Choroid plexus epithelial cell (primary cell): ENCODE data around the gene SLC35F1.

Experiments
- DNase-seq: peaks from one replicate; pipeline ENCODE4 v3.0.0-alpha.2; 2010; ENCODE audit warnings: low read depth
- H3K4me3 ChIP-seq: 2 replicates; pipeline ENCODE4 v1.5.1; 2011; ENCODE audit warnings: low read depth, mild to moderate bottlenecking, control low read depth, low read length, moderate library complexity
- TF ChIP-seq, protein P1 (sequence below): conservative IDR thresholded peaks from 2 replicates; pipeline ENCODE4 v1.5.1; 2011; ENCODE audit warnings: low read depth, mild to moderate bottlenecking, control low read depth, inconsistent platforms, low read length, moderate library complexity

SLC35F1 gene

DNA sequence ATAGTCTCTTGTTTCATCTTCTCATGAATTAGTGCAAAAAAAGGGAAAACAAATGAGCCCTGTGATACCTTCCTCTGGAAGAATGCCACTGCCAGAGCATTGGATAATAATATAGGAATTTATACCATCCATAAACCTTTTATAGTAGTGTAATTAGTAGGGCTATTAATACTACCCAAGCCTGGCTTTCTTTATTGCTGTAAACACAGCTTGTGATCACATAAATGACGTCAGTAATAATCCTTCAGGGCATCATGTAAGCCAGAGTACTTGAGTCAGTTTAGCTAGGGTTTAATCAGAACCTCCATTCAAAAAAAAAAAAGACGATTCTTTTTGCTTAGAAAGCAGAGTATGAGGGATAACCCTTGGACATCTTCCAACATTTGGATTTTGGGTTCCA is 264.8 kb downstream of the SLC35F1 start:
- TF ChIP-seq, protein P1, sequence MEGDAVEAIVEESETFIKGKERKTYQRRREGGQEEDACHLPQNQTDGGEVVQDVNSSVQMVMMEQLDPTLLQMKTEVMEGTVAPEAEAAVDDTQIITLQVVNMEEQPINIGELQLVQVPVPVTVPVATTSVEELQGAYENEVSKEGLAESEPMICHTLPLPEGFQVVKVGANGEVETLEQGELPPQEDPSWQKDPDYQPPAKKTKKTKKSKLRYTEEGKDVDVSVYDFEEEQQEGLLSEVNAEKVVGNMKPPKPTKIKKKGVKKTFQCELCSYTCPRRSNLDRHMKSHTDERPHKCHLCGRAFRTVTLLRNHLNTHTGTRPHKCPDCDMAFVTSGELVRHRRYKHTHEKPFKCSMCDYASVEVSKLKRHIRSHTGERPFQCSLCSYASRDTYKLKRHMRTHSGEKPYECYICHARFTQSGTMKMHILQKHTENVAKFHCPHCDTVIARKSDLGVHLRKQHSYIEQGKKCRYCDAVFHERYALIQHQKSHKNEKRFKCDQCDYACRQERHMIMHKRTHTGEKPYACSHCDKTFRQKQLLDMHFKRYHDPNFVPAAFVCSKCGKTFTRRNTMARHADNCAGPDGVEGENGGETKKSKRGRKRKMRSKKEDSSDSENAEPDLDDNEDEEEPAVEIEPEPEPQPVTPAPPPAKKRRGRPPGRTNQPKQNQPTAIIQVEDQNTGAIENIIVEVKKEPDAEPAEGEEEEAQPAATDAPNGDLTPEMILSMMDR = no peak
- H3K4me3 ChIP-seq = no peak overlapping the region
- DNase-seq = no peak

DNA sequence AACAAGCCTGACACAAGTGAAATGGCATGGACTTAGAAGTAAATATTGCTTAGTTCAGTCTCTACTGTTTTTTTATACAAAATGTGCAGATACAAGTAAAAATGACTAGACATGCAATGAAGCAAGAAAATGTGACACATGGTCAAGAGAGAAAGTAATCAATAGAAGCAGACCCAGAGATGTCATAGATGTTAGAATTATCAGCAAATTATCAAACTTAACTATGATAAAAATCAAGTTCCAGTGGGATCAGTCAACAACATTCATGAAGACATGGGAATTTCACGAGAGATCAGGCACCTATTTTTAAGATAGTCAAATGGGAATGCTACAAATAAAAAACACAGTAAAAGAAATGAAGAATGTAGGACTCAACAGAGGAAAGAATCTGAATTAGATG is 267.0 kb downstream of the SLC35F1 start:
- TF ChIP-seq, protein P1 = no peak
- no peak for DNase-seq
- H3K4me3 ChIP-seq = no peak overlapping the region

DNA sequence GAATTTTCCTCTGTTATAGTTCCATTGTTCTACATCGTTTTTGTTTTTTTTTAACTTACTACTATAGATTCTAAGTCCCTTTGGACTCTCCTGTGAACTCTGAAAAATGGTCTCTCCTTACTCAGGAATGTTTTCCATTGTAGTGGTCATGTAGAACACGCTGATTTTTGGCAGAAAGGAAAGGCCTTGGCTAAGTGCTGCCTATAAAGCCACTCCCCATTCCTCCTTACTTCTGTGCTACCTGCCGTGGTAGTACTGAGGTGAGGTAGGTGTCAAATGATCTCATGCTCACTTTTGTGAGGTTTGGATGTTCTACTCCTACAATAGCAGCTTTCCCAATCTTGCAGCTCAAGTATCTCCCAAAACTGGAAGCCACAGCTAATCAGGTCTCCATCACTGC is 270.7 kb downstream of the SLC35F1 start:
- TF ChIP-seq, protein P1 = no peak
- no peak overlapping the region for H3K4me3 ChIP-seq
- no peak for DNase-seq

DNA sequence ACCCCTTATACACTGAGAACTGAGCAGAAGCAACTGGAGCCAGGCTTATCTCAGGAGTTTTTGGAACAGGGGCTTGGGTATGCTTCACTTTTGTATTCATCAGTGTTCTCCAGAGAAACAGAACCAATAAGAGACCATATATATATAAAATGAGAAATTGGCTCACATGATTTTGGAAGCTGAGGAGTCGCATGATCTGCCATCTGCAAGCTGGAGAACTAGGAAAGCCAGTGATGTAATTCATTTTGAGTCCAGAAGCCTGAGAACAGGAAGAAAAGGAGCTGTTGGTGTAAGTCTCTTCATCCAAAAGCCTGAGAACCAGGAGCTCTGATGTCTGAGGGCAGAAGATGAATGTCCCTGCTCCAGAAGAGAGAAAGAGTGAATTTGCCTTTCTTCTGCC is 272.0 kb downstream of the SLC35F1 start:
- no peak overlapping the region for H3K4me3 ChIP-seq
- DNase-seq = no peak
- TF ChIP-seq, protein P1 = no peak

DNA sequence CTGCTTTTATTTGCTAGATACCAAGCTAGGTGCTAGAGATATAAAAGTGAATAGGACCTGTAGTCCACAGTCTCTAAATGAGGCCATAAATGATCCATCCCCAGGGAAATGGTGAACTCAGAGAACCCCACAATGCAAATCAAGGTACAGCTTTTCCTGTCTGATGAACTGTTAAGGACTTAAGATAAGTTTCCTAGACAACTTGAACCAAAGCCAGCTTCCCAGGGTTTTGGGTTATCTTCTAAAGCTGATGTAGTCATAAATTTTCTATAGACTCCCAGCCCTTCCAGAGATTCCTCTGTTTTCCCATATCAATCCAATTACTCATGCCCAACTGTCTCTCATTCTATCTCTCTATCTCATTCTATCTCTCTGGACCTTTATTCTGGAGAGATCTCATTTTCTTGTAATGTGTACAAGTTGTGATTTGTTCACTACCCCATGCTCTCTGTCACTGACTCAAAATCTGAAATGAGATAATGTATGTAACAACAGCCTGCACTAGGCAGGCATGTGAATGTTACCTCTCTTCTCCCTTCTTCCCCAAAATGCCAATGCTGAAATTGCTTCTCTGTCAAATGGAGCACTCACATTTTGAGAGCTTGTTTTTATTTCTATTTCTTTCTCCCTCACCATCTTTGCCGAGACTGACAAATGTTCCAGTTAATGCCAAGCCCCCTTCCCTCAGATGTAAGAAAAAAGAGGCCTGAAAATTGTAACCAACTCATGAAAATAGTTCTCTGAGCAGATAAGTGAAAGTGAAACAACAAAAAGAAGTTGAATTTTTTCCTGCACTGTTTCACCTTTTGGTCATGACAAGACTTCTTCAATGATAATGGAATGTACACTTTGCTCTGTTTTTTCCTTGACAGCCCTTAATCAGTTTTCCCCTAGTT is 279.9 kb downstream of the SLC35F1 start:
- TF ChIP-seq, protein P1 = no peak
- peak; percentile 7 for DNase-seq
- no peak overlapping the region for H3K4me3 ChIP-seq

DNA sequence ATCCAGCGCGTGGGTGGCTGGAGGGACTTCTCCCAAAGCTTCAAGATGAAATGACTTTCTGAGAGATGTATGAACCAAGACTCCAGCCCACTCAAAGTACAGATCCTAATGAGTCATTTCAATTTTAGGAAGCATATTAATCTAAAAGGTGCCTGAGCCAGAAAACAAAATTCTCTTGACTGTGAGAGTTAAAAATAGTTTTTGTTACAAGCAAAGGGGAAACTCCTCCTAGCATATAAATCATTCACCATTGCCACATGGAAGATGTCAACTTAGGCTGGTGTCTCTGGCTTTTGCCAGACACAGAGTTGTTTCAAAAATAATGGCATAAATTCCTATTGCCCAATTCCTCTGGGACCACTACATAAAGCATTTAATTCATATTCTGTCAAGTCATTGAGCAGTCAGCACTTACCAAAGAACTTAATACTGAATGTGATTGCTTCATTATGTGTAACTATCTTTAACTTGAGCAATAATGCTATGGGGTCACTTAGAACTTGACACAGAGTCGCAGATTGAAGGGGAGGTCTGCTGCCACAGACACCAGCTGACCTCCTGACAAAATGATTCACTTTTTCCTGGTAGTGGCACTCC is 280.6 kb downstream of the SLC35F1 start:
- TF ChIP-seq, protein P1 = no peak
- no peak overlapping the region for H3K4me3 ChIP-seq

More for the DNA sequence above, 280.6 kb downstream of the SLC35F1 start:
- DNase-seq = peak; percentile 44
